Breast epithelium (tissue), 3 donors: ENCODE data around the gene LMX1A.

Experiments used
- CTCF ChIP-seq, 3 donors: fragments of 450-650 bp; IDR thresholded peaks; one replicate each; pipeline ENCODE4 v1.5.1; 2016 to 2017; ENCODE audit warnings: antibody characterized with exemption in 3 of 3, mild to moderate bottlenecking in 3 of 3, moderate library complexity in 3 of 3
- POLR2A ChIP-seq: fragments of 450-650 bp; IDR thresholded peaks from one replicate; pipeline ENCODE4 v1.6.1; 2016; ENCODE audit warnings: antibody characterized with exemption, mild to moderate bottlenecking, moderate library complexity
- POLR2AphosphoS5 ChIP-seq, 3 donors: sonication (generic); formaldehyde crosslinking; IDR thresholded peaks; one replicate each; pipeline ENCODE4 v1.6.1; 2017; ENCODE audit warnings: antibody characterized with exemption in 3 of 3

- TF ChIP-seq CTCF (IDR thresholded peaks at IDR 0.05) (no peak), POLR2AphosphoS5 (IDR thresholded peaks at IDR 0.05) (no peak), POLR2A (no peak)
Observed at GRCh38 chr1:165356876-165357275, 361 bp upstream of the LMX1A start.
